Pancreas (tissue), 10 donors: ENCODE results near the gene GUK1. TPM values are rescaled to one million over a fixed set of nuclear protein-coding genes. Genes with fewer than 3 reads are reported as not detected.
"Not testable (repeated sequence)": the region's sequence is repeated elsewhere in the genome, so short reads cannot be mapped to it uniquely, and the experiment has no call there.

ENCODE experiments used
- ATAC-seq, 4 donors: fragments of 200-7000 bp; cut with Tn5 transposase; one replicate each; pipeline versions ENCODE4 v1.8.0 to v1.9.1; 2020; ENCODE audit warnings: mild to moderate bottlenecking in 4 of 4, moderate library complexity in 4 of 4
- DNase-seq, 6 donors: peaks; one replicate each; pipeline ENCODE4 v3.0.0-alpha.2; 2020
- FAIRE-seq: peaks from 2 replicates; lab custom pipeline; 2012; peaks lifted over from hg19 to GRCh38; lab: Jason Lieb, UNC
- H3K27ac ChIP-seq, 4 donors: fragments of 200-600 bp; sonication (generic); 1 replicate in 3 of 4; 2 replicates in 1 of 4; pipeline versions ENCODE4 v1.5.0 to v1.8.0; 2020
- H3K27me3 ChIP-seq, 4 donors: fragments of 200-600 bp; one replicate each; pipeline ENCODE4 v1.8.0; 2021
- H3K36me3 ChIP-seq, 3 donors: fragments of 200-600 bp; sonication (generic) in 1 of 3; one replicate each; pipeline versions ENCODE4 v1.5.0 to v1.8.0; 2020 to 2021
- H3K4me1 ChIP-seq, 3 donors: fragments of 200-600 bp; one replicate each; pipeline ENCODE4 v1.8.0; 2021
- H3K4me3 ChIP-seq, 4 donors: fragments of 200-600 bp; sonication (generic) in 2 of 4; one replicate each; pipeline versions ENCODE4 v1.5.0 to v1.8.0; 2020 to 2021
- H3K9me3 ChIP-seq, 4 donors: fragments of 200-600 bp; one replicate each; pipeline ENCODE4 v1.8.0; 2021
- CTCF ChIP-seq, 4 donors: fragments of 200-600 bp; sonication (generic) in 3 of 4; IDR thresholded peaks; one replicate each; pipeline versions ENCODE4 v1.5.0 to v1.8.0; 2021; ENCODE audit warnings: antibody characterized with exemption in 4 of 4
- WGBS, 2 donors: extraction: QIAGEN DNeasy Blood & Tissue Kit; methylation state at CpG; one replicate each; pipeline ENCODE4 v1.1.7; 2013; 5-methylcytosine and 5-hydroxymethylcytosine counted together
- intact Hi-C, 3 donors: fragments of 100-400 bp; cut with DNase I; formaldehyde crosslinking; loops; one replicate each; pipeline versions ENCODE4 v1.11.1 to v1.14.2; 2022
- polyA plus RNA-seq, 2 donors: library from polyadenylated mRNA; stranded (reverse); fragments of 200-250 nt; gene quantifications; one replicate each; pipeline ENCODE4 v1.2.3, GENCODE V29; 2013
- total RNA-seq, 6 donors: library from RNA; stranded (reverse); fragmentation: NEBNext Ultra II Directional in 4 of 6; extraction: Animal tissue kit (Norgen Biotek cat#: 25700) in 4 of 6; gene quantifications; one replicate each; pipeline versions ENCODE4 v1.2.1 to v1.2.4, GENCODE V29; 2021 to 2023
- donor health status: healthy with polysubstance abuse.
- donor health status: DM: no; HTN: no; CAD: no; lungs with moderate emphysema.
- donor health status: DM: no; HTN: no; CAD: no.
- donor health status: control.
- donor health status: control.
- donor health status: Bipolar disorder and iron deficiency.
- donor health status: DM: yes; HTN: yes; CAD: no.
- donor health status: DM: no; HTN: no; CAD: no.
- donor health status: DM: no; HTN: no; CAD: no.
- donor health status: DM: yes; HTN: yes; CAD: no.

Gene GUK1
- total and polyA plus RNA-seq, 8 donors: 71.5 to 317 (median 101) TPM

GRCh38 chr1:228180959-228181644, 41.0 kb downstream of the GUK1 start:
- TF ChIP-seq CTCF (IDR thresholded peaks at IDR 0.05): no peak
- no peak overlapping the region for H3K27ac ChIP-seq
- no peaks in the 10 kb centered on the region for H3K27me3 ChIP-seq
- intact Hi-C loops: no loop called here
- no peak overlapping the region for H3K4me3 ChIP-seq
- WGBS, 2 donors: 91 to 97% methylated on average over 7 of the region's 7 CpGs
- no peak for DNase-seq
- FAIRE-seq: no peak
- H3K36me3 ChIP-seq: no peaks in the 10 kb centered on the region
- H3K4me1 ChIP-seq: no peaks in the 10 kb centered on the region
- H3K9me3 ChIP-seq: no peaks in the 10 kb centered on the region
- ATAC-seq: no peak

GRCh38 chr1:228181645-228182034, 41.6 kb downstream of the GUK1 start:
- no peak for TF ChIP-seq CTCF (IDR thresholded peaks at IDR 0.05)
- no peak for FAIRE-seq
- DNase-seq: no peak
- ATAC-seq: no peak
- H3K9me3 ChIP-seq: no peaks in the 10 kb centered on the region
- no peaks in the 10 kb centered on the region for H3K4me1 ChIP-seq
- H3K27me3 ChIP-seq: no peaks in the 10 kb centered on the region
- no peaks in the 10 kb centered on the region for H3K36me3 ChIP-seq
- intact Hi-C loops: no loop called here
- H3K27ac ChIP-seq: no peak overlapping the region
- no peak overlapping the region for H3K4me3 ChIP-seq
- WGBS, 2 donors: 82 to 84% methylated on average over 9 of the region's 9 CpGs

- no peak for FAIRE-seq
- 92 to 96% methylated on average over 23 to 32 of the region's 32 CpGs for WGBS, 2 donors
Observed at GRCh38 chr1:228182296-228183030, 42.4 kb downstream of the GUK1 start.

GRCh38 chr1:228184152-228184551, 44.1 kb downstream of the GUK1 start:
- no peak for ATAC-seq
- WGBS, 2 donors: 81 to 89% methylated on average over 7 of the region's 7 CpGs
- intact Hi-C loops: no loop called here
- Histone ChIP-seq H3K27ac (no peak overlapping the region), H3K4me1 (no peaks in the 10 kb centered on the region), H3K4me3 (no peak overlapping the region), H3K27me3 (no peaks in the 10 kb centered on the region), H3K36me3 (no peaks in the 10 kb centered on the region), H3K9me3 (no peaks in the 10 kb centered on the region)
- TF ChIP-seq CTCF (IDR thresholded peaks at IDR 0.05): no peak
- no peak for FAIRE-seq
- DNase-seq: no peak

More at GRCh38 chr1:228182296-228183030, 42.4 kb downstream of the GUK1 start:
- Histone ChIP-seq H3K27ac (no peak overlapping the region), H3K27me3 (no peaks in the 10 kb centered on the region), H3K4me1 (no peaks in the 10 kb centered on the region), H3K9me3 (no peaks in the 10 kb centered on the region), H3K4me3 (no peak overlapping the region), H3K36me3 (no peaks in the 10 kb centered on the region)
- no peak for TF ChIP-seq CTCF (IDR thresholded peaks at IDR 0.05)
- intact Hi-C loops: no loop called here
- ATAC-seq: no peak
- no peak for DNase-seq

- no peak overlapping the region for H3K4me3 ChIP-seq
- FAIRE-seq (no peak), DNase-seq (no peak), ATAC-seq (no peak)
- H3K4me1 ChIP-seq: no peaks in the 10 kb centered on the region
- no peaks in the 10 kb centered on the region for H3K36me3 ChIP-seq
- H3K27ac ChIP-seq: no peak overlapping the region
- 68 to 77% methylated on average over 11 of the region's 11 CpGs for WGBS, 2 donors
- no peak for TF ChIP-seq CTCF (IDR thresholded peaks at IDR 0.05)
- H3K27me3 ChIP-seq: no peaks in the 10 kb centered on the region
- intact Hi-C loops: no loop called here
- H3K9me3 ChIP-seq: no peaks in the 10 kb centered on the region
Observed at GRCh38 chr1:228185641-228185965, 45.5 kb downstream of the GUK1 start.

GRCh38 chr1:228188249-228188648, 48.2 kb downstream of the GUK1 start:
- H3K9me3 ChIP-seq, intact Hi-C loops, H3K27me3 ChIP-seq, H3K4me3 ChIP-seq, ATAC-seq, H3K36me3 ChIP-seq, DNase-seq, H3K27ac ChIP-seq, FAIRE-seq, H3K4me1 ChIP-seq: not testable (repeated sequence)
- WGBS, 2 donors: 70 to 78% methylated on average over 2 of the region's 2 CpGs
